HG02763 (cell line): ENCODE measurements around the gene INTS13.
"Not testable (repeated sequence)": the region's sequence is repeated elsewhere in the genome, so short reads cannot be mapped to it uniquely, and the experiment has no call there.

Experiments used
- ATAC-seq: cut with Tn5 transposase; IDR thresholded peaks from one replicate; pipeline ENCODE4 v1.9.1; 2021; ENCODE audit warnings: mild to moderate bottlenecking, moderate library complexity; ENCODE audit not compliant: unreplicated experiment

INTS13 gene

GRCh38 chr12:26936559-26937442 lies 980 bp downstream of the INTS13 start:
- ATAC-seq = no peak

GRCh38 chr12:26935636-26936378 lies 2.0 kb downstream of the INTS13 start:
- ATAC-seq = no peak

- ATAC-seq = no peak
Measured at GRCh38 chr12:26929590-26929989, 8.2 kb downstream of the INTS13 start.

GRCh38 chr12:26928661-26929060 lies 9.1 kb downstream of the INTS13 start:
- no peak for ATAC-seq

GRCh38 chr12:26921886-26922285 lies 15.9 kb downstream of the INTS13 start:
- no peak for ATAC-seq

GRCh38 chr12:26919216-26919555 lies 18.6 kb downstream of the INTS13 start:
- no peak for ATAC-seq

GRCh38 chr12:26918321-26919215 lies 19.2 kb downstream of the INTS13 start:
- no peak for ATAC-seq

GRCh38 chr12:26906704-26907103 lies 31.1 kb downstream of the INTS13 start:
- no peak for ATAC-seq

GRCh38 chr12:26906024-26906423 lies 31.8 kb downstream of the INTS13 start:
- no peak for ATAC-seq

- ATAC-seq = not testable (repeated sequence)
Measured at GRCh38 chr12:26903396-26903795, 34.4 kb downstream of the INTS13 start.

- no peak for ATAC-seq
Measured at GRCh38 chr12:26896913-26897312, 40.9 kb downstream of the INTS13 start.

- ATAC-seq = no peak
Measured at GRCh38 chr12:26895672-26896071, 42.1 kb downstream of the INTS13 start.

GRCh38 chr12:26891704-26892103 lies 46.1 kb downstream of the INTS13 start:
- ATAC-seq = no peak

GRCh38 chr12:26890784-26891183 lies 47.0 kb downstream of the INTS13 start:
- ATAC-seq = no peak

- peak; percentile 76 for ATAC-seq
Measured at GRCh38 chr12:26884765-26885576, 52.8 kb downstream of the INTS13 start.

GRCh38 chr12:26880625-26881024 lies 57.2 kb downstream of the INTS13 start:
- no peak for ATAC-seq

GRCh38 chr12:26878661-26879119 lies 59.1 kb downstream of the INTS13 start:
- ATAC-seq = peak; percentile 73

GRCh38 chr12:26874501-26875296 lies 63.1 kb downstream of the INTS13 start:
- ATAC-seq = peak; percentile 57

- ATAC-seq = no peak
Measured at GRCh38 chr12:26872625-26873024, 65.2 kb downstream of the INTS13 start.
